Keratinocyte (primary cell): ENCODE measurements around the gene PAX5. TPM values are rescaled to one million over a fixed set of nuclear protein-coding genes. Genes with fewer than 3 reads are reported as not detected.

Source experiments
- DNase-seq: peaks from one replicate; pipeline ENCODE4 v3.0.0-alpha.2; 2011; ENCODE audit warnings: low read depth, missing footprints, low spot score
- FAIRE-seq: peaks from 2 replicates; lab custom pipeline; 2011; peaks lifted over from hg19 to GRCh38; lab: Jason Lieb, UNC
- H2AFZ ChIP-seq: 2 replicates; pipeline ENCODE4 v1.6.0; 2012; ENCODE audit warnings: low read length, control low read depth, inconsistent platforms; ENCODE audit not compliant: control insufficient read depth
- H3K27ac ChIP-seq: 2 replicates; pipeline ENCODE4 v1.5.1; 2011; ENCODE audit warnings: low read length; ENCODE audit not compliant: control insufficient read depth, insufficient read depth
- H3K27me3 ChIP-seq: 3 replicates; pipeline ENCODE4 v1.6.0; 2011; ENCODE audit warnings: low read length; ENCODE audit not compliant: control insufficient read depth, insufficient read depth; ENCODE audit errors: extremely low read depth
- H3K36me3 ChIP-seq, 2 experiments: 2 replicates in 1 of 2; 3 replicates in 1 of 2; pipeline ENCODE4 v1.5.1; 2011; ENCODE audit warnings: low read length in 2 of 2, mild to moderate bottlenecking in 1 of 2; ENCODE audit not compliant: control insufficient read depth in 2 of 2, insufficient read depth in 2 of 2; ENCODE audit errors: extremely low read depth in 1 of 2
- H3K4me1 ChIP-seq: 3 replicates; pipeline ENCODE4 v1.5.1; 2011; ENCODE audit warnings: low read length; ENCODE audit not compliant: control insufficient read depth, insufficient read depth; ENCODE audit errors: extremely low read depth
- H3K4me2 ChIP-seq: 3 replicates; pipeline ENCODE4 v1.6.0; 2011; ENCODE audit warnings: low read depth, low read length; ENCODE audit not compliant: control insufficient read depth, insufficient read depth; ENCODE audit errors: extremely low read depth
- H3K4me3 ChIP-seq, 3 experiments: fragments of 200-600 bp in 1 of 3; sonication (generic) in 1 of 3; 2 replicates in 2 of 3; 3 replicates in 1 of 3; pipeline ENCODE4 v1.5.1; 2011 to 2016; ENCODE audit warnings: low read length in 3 of 3, mild to moderate bottlenecking in 3 of 3, control low read depth in 2 of 3, inconsistent platforms in 1 of 3, low read depth in 1 of 3, mixed read lengths in 1 of 3, mixed run types in 1 of 3, moderate library complexity in 1 of 3; ENCODE audit not compliant: control insufficient read depth in 2 of 3, insufficient read depth in 2 of 3; ENCODE audit errors: extremely low read depth in 1 of 3
- H3K79me2 ChIP-seq: 2 replicates; pipeline ENCODE4 v1.6.0; 2012; ENCODE audit warnings: low read length; ENCODE audit not compliant: control insufficient read depth, insufficient read depth
- H3K9ac ChIP-seq: 3 replicates; pipeline ENCODE4 v1.6.0; 2011; ENCODE audit warnings: low read length; ENCODE audit not compliant: control insufficient read depth, insufficient read depth; ENCODE audit errors: extremely low read depth
- H3K9me1 ChIP-seq: 3 replicates; pipeline ENCODE4 v1.6.0; 2011; ENCODE audit warnings: low read length; ENCODE audit not compliant: control insufficient read depth, insufficient read depth; ENCODE audit errors: extremely low read depth
- H3K9me3 ChIP-seq: 2 replicates; pipeline ENCODE4 v1.5.1; 2012; ENCODE audit warnings: low read depth, low read length; ENCODE audit not compliant: control insufficient read depth
- H4K20me1 ChIP-seq: 3 replicates; pipeline ENCODE4 v1.6.0; 2011; ENCODE audit warnings: low read length; ENCODE audit not compliant: control insufficient read depth, insufficient read depth; ENCODE audit errors: extremely low read depth
- CTCF ChIP-seq, 3 experiments: IDR thresholded peaks in 1 of 3; conservative IDR thresholded peaks in 1 of 3; optimal IDR thresholded peaks in 1 of 3; 2 replicates in 2 of 3; 3 replicates in 1 of 3; pipeline versions ENCODE3 to v1.5.1; 2011; ENCODE audit warnings: low read length in 3 of 3, mild to moderate bottlenecking in 3 of 3, moderate library complexity in 2 of 3, control low read depth in 1 of 3, inconsistent platforms in 1 of 3; ENCODE audit not compliant: insufficient read depth in 2 of 3; ENCODE audit errors: extremely low read depth in 1 of 3
- EZH2 ChIP-seq: IDR thresholded peaks from one replicate; pipeline ENCODE4 v1.6.1; 2012; ENCODE audit warnings: inconsistent platforms, mild to moderate bottlenecking, low read length, moderate library complexity
- dilution Hi-C: fragments of 300-500 bp; cut with MboI; formaldehyde crosslinking; loops from one replicate; pipeline ENCODE4 v1.7.0; 2020; ENCODE audit warnings: low sequenced_read_pairs; ENCODE audit not compliant: extremely low pct_ligation_motif_present
- polyA plus RNA-seq, 5 experiments: library from polyadenylated mRNA; depleted of rRNA in 3 of 5; stranded (reverse) in 3 of 5; stranded (forward) in 1 of 5; unstranded in 1 of 5; fragments of >200 nt; gene quantifications; 1 replicate in 1 of 5; 2 replicates in 3 of 5; 3 replicates in 1 of 5; pipeline versions ENCODE4 v1.2.1 to v1.2.3, GENCODE V29; 2011 to 2012; ENCODE audit warnings: missing spikeins in 2 of 5, low read depth in 1 of 5, low replicate concordance in 1 of 5

Gene PAX5
- polyA plus RNA-seq, 1 donor (not counting 4 experiments of a cell fraction or from before 2014, with no cell fraction given) = not detected

- no peak for DNase-seq
- TF ChIP-seq CTCF (optimal IDR thresholded peaks at IDR 0.05 in 1 of 3, IDR thresholded peaks at IDR 0.05 in 1 of 3, conservative IDR thresholded peaks at IDR 0.05 in 1 of 3; ENCODE audit: extremely low read depth in 1 of 3, insufficient read depth in 2 of 3, low read length in 3 of 3) (no peak), EZH2 (no peak)
- no peak overlapping the region for H2AFZ ChIP-seq
- no peaks in the 10 kb centered on the region for H3K4me1 ChIP-seq
- H3K4me2 ChIP-seq = no peak overlapping the region
- peaks cover 58% of the 10 kb centered on the region for H3K27me3 ChIP-seq
- H3K27ac ChIP-seq = no peak overlapping the region
- dilution Hi-C loops = no loop called here
- no peaks in the 10 kb centered on the region for H3K36me3 ChIP-seq
- no peaks in the 10 kb centered on the region for H3K79me2 ChIP-seq
- no peaks in the 10 kb centered on the region for H3K9me1 ChIP-seq
- H3K9me3 ChIP-seq = peaks cover 2% of the 10 kb centered on the region
- no peak overlapping the region for H3K4me3 ChIP-seq
- no peak for FAIRE-seq
- H4K20me1 ChIP-seq = peaks cover 3% of the 10 kb centered on the region
- no peak overlapping the region for H3K9ac ChIP-seq
Measured at GRCh38 chr9:36988848-36989247, 45.2 kb downstream of the PAX5 start.

GRCh38 chr9:36987891-36988290 lies 46.2 kb downstream of the PAX5 start:
- Histone ChIP-seq H3K4me3 (no peak overlapping the region), H3K9me3 (peaks cover 2% of the 10 kb centered on the region), H3K27ac (no peak overlapping the region), H3K9me1 (no peaks in the 10 kb centered on the region), H3K27me3 (peaks cover 60% of the 10 kb centered on the region), H4K20me1 (peaks cover 3% of the 10 kb centered on the region), H2AFZ (no peak overlapping the region), H3K9ac (no peak overlapping the region), H3K4me1 (no peaks in the 10 kb centered on the region), H3K36me3 (no peaks in the 10 kb centered on the region), H3K4me2 (peak overlapping the region; percentile 17), H3K79me2 (no peaks in the 10 kb centered on the region)
- dilution Hi-C loops = no loop called here
- DNase-seq (no peak), FAIRE-seq (no peak)
- TF ChIP-seq EZH2 (no peak), CTCF (optimal IDR thresholded peaks at IDR 0.05 in 1 of 3, IDR thresholded peaks at IDR 0.05 in 1 of 3, conservative IDR thresholded peaks at IDR 0.05 in 1 of 3; ENCODE audit: extremely low read depth in 1 of 3, insufficient read depth in 2 of 3, low read length in 3 of 3) (no peak)
